Measurements from ENCODE around the gene TSKU.

DNA sequence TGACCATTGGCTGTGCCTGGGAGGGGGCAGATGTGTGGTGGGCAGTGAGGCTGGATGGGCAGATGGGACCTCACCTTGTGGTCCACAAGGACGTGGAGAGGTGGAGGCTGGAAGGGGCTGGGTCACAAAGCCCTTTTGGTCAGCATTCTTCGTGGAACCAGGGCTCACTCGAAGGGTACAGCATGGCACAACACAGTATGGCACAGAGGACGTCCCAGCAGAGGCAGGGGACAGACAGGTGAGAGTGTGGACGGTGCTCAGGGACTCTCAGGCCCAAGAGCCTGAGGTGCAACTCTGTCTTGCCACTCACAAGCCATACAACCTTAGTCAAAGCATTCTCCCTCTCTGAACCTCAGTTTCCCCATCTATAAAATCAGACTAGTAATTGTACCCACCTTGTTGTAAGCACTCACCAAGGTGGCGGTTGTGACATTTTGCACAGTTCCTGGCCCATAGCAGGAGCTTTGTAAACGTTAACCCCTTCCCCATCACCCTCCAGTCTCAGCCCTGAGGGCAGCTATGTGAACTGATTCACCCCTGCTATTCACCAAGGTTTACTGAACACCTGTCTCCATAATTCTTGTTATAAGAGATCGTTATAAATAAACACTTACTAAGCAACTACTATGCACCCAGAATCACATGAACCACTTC is 11.6 kb upstream of the TSKU start:
- TF ChIP-seq, protein P1, sequence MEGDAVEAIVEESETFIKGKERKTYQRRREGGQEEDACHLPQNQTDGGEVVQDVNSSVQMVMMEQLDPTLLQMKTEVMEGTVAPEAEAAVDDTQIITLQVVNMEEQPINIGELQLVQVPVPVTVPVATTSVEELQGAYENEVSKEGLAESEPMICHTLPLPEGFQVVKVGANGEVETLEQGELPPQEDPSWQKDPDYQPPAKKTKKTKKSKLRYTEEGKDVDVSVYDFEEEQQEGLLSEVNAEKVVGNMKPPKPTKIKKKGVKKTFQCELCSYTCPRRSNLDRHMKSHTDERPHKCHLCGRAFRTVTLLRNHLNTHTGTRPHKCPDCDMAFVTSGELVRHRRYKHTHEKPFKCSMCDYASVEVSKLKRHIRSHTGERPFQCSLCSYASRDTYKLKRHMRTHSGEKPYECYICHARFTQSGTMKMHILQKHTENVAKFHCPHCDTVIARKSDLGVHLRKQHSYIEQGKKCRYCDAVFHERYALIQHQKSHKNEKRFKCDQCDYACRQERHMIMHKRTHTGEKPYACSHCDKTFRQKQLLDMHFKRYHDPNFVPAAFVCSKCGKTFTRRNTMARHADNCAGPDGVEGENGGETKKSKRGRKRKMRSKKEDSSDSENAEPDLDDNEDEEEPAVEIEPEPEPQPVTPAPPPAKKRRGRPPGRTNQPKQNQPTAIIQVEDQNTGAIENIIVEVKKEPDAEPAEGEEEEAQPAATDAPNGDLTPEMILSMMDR (IDR thresholded peaks at IDR 0.05): no peak
- no peak for TF ChIP-seq POLR2A (IDR thresholded peaks at IDR 0.05)
- TF ChIP-seq POLR2AphosphoS5 (IDR thresholded peaks at IDR 0.05): no peak
